Fibroblast of pulmonary artery (primary cell): ENCODE results near the gene MAST4.

Experiments
- DNase-seq: peaks from one replicate; pipeline ENCODE4 v3.0.0-alpha.2; 2010; ENCODE audit warnings: low read depth
- H3K4me3 ChIP-seq: replicated peaks from 2 replicates; pipeline ENCODE4 v1.5.1; 2011; ENCODE audit warnings: low read depth, mild to moderate bottlenecking, control low read depth, low read length, moderate library complexity
- TF ChIP-seq, protein P1 (sequence below): IDR thresholded peaks from 2 replicates; pipeline ENCODE4 v1.5.1; 2011; ENCODE audit warnings: mild to moderate bottlenecking, control low read depth, low read length, inconsistent platforms; ENCODE audit errors: missing control alignments

MAST4 gene

DNA sequence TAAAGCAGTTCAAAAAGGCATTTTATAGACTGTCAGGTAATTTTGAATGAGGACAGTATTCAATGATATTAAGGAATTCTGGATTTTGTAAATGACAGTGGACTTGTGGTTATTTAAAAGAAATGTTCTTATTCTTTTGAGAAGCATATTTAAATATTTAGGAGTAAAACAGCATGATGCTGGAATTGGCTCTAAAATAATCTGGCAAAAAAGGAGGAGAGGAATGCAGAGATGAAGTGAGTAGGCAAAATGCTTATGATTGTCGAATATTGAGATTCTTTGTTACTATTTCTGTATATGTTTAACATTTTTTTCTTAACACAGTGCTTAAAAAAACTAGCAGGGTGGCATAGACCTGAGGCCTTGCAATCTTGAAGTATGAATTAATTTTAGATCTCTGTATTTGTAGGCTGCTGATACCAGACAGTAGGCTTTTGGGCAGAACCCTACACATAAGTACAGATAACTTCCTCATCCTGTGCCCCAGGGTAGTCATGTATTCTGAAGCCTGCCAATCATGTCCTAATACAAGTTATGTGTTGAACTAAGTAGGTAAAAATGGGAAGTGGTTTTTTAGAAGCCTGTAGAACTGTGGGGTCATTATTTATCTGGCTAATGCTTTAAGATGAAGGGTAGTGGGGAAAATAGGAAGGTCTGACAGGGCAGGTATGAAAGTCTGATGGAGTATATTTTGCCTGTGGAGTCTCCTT is 591.0 kb downstream of the MAST4 start:
- no peak overlapping the region for H3K4me3 ChIP-seq
- TF ChIP-seq, protein P1, sequence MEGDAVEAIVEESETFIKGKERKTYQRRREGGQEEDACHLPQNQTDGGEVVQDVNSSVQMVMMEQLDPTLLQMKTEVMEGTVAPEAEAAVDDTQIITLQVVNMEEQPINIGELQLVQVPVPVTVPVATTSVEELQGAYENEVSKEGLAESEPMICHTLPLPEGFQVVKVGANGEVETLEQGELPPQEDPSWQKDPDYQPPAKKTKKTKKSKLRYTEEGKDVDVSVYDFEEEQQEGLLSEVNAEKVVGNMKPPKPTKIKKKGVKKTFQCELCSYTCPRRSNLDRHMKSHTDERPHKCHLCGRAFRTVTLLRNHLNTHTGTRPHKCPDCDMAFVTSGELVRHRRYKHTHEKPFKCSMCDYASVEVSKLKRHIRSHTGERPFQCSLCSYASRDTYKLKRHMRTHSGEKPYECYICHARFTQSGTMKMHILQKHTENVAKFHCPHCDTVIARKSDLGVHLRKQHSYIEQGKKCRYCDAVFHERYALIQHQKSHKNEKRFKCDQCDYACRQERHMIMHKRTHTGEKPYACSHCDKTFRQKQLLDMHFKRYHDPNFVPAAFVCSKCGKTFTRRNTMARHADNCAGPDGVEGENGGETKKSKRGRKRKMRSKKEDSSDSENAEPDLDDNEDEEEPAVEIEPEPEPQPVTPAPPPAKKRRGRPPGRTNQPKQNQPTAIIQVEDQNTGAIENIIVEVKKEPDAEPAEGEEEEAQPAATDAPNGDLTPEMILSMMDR, result no peak
- no peak for DNase-seq

DNA sequence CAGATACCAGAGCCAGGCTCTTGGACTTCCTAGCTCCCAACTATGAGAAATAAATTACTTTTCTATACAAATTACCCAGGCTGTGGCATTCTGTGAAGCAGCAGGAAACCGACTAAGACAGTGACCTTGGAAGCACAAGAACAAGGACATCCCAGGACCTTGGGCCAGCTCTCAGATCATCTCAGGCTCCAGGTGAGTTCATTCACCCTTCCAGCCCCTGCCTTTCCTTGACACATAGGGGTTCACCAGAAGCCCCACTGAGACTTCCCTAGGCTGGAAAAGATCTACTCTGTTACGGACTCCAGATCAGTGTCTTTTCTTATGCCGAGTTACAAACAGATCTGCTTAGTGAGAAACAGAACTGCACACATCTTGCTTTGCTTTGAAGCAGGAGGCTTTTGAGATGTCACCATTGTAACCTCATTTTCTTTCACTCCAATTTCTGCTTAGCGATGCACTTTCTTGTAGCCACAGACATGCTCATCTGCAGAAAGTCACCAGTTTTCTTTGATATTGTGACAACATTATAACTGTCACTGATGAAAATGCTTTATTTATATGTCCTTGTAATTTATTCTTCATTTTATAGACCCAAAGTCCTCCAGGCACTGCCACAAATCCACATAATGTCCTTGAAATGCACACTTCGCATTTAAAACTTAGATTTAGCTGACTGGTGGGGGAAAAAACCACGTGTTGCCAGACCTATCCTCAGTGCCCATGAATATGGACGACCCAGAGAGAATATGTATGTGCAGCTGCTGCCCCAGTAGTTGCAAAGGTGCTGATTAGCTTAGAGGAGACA is 592.3 kb downstream of the MAST4 start:
- TF ChIP-seq, protein P1, result no peak
- no peak for DNase-seq
- no peak overlapping the region for H3K4me3 ChIP-seq

DNA sequence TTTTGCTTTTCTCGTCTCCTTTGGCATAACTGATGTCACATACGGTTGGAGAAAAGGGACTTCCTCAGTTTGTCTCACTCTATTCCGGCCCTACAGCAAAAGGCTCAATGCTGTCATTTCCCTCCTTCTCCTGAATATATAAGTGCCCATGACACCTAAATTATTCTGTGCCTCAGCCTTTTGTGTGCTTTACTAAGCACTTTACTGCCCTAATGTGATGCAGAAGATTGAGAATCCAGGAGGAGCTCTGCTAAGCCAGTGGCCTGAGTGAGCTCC is 592.8 kb downstream of the MAST4 start:
- H3K4me3 ChIP-seq, result no peak overlapping the region
- TF ChIP-seq, protein P1, result no peak
- no peak for DNase-seq

DNA sequence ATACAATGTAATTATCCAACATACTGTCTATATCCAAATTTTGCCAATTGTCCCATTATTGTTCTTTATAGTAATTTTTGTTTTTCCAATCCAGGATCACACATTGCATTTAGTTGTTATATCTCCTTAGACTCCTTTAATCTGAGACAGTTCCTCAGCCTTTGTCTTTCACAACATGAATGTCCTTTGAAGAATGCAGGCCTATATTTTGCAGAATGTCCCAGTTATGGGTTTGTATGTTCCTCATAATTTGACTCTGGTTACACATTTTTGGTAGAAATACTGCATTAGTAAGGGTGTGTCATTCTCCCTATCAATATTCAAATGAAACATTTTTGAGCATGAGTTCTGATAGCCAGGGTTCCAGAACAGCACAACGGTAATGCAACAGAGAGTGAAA is 593.7 kb downstream of the MAST4 start:
- no peak for DNase-seq
- TF ChIP-seq, protein P1, result no peak
- H3K4me3 ChIP-seq, result no peak overlapping the region

DNA sequence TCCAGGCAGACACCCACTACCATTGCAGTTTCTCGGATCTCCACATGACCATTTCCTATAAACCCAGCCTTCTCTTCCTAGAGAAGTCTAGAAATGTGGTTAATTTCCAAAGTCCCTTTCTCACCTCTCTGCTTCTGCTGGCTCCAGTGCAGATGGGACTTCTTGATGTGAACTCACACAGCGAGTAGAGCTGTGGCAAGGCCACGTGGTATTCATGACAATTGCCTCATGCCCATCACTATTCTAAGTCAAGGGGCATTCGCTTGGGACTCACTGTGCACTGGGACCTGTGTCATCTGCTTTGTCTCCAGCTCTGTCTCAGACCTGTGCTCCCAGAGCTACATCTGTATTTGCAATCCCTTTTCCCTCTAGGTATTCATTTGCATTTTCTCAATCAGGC is 594.2 kb downstream of the MAST4 start:
- no peak for DNase-seq
- TF ChIP-seq, protein P1, result no peak
- no peak overlapping the region for H3K4me3 ChIP-seq

DNA sequence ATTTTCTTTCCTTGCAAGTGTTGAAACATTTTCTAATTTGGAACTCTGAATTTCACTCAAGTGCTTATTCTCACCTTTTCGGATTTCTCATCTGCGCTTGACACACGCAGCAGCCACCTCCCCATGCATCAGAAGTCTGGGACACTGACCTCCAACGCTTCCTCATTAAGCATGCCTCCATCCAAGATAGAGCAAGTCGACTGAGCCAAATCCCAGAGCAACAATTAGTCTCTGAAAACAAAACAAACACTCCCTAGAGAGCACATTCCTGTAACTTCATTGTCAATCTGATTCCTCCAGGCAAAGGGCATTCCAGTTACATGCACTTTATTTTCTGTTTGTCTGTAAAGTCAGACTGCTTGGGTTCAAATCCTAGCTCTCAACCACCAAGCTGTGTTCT is 594.7 kb downstream of the MAST4 start:
- DNase-seq, result no peak
- TF ChIP-seq, protein P1, result no peak
- no peak overlapping the region for H3K4me3 ChIP-seq
